Left ventricle myocardium inferior (tissue), 1 donor: ENCODE data around the gene TECTB. TPM values are rescaled to one million over a fixed set of nuclear protein-coding genes. Genes with fewer than 3 reads are reported as not detected.

Experiments used
- DNase-seq: peaks from one replicate; pipeline ENCODE4 v3.0.0-alpha.2; 2020
- H3K27ac ChIP-seq: fragments of 200-600 bp; replicated peaks from 2 replicates; pipeline ENCODE4 v1.8.0; 2021
- H3K27me3 ChIP-seq: fragments of 200-600 bp; 2 replicates; pipeline ENCODE4 v1.8.0; 2021; ENCODE audit warnings: low read depth
- H3K36me3 ChIP-seq: fragments of 200-600 bp; 2 replicates; pipeline ENCODE4 v1.8.0; 2021
- H3K4me1 ChIP-seq: fragments of 200-600 bp; 2 replicates; pipeline ENCODE4 v1.8.0; 2021
- H3K4me3 ChIP-seq: fragments of 200-600 bp; 2 replicates; pipeline ENCODE4 v1.8.0; 2021; ENCODE audit warnings: mild to moderate bottlenecking, moderate library complexity
- H3K9me3 ChIP-seq: fragments of 200-600 bp; replicated peaks from 2 replicates; pipeline ENCODE4 v1.8.0; 2021
- CTCF ChIP-seq: fragments of 200-600 bp; IDR thresholded peaks from 2 replicates; pipeline ENCODE4 v1.8.0; 2021; ENCODE audit warnings: antibody characterized with exemption, mild to moderate bottlenecking, borderline replicate concordance
- intact Hi-C: fragments of 100-400 bp; cut with micrococcal nuclease; formaldehyde crosslinking; loops from one replicate; pipeline ENCODE4 v1.11.0; 2022
- total RNA-seq: library from RNA; stranded (reverse); fragmentation: NEBNext Ultra II Directional; extraction: Animal tissue kit (Norgen Biotek cat#: 25700); gene quantifications from one replicate; pipeline ENCODE4 v1.2.1, GENCODE V29; 2021
- donor health status: DM: no; HTN: yes; CAD: no; lungs with severe emphysema.

The TECTB gene
- total RNA-seq, 1 donor from 2014 or later: not detected

GRCh38 chr10:112298581-112298980 lies 15.4 kb downstream of the TECTB start:
- TF ChIP-seq CTCF: no peak
- no peaks in the 10 kb centered on the region for H3K27me3 ChIP-seq
- peaks cover 34% of the 10 kb centered on the region for H3K4me1 ChIP-seq
- no peak overlapping the region for H3K4me3 ChIP-seq
- DNase-seq: no peak
- H3K36me3 ChIP-seq: no peaks in the 10 kb centered on the region
- intact Hi-C loops: no loop called here
- peak overlapping the region; percentile 31 for H3K27ac ChIP-seq
- no peaks in the 10 kb centered on the region for H3K9me3 ChIP-seq

DNA sequence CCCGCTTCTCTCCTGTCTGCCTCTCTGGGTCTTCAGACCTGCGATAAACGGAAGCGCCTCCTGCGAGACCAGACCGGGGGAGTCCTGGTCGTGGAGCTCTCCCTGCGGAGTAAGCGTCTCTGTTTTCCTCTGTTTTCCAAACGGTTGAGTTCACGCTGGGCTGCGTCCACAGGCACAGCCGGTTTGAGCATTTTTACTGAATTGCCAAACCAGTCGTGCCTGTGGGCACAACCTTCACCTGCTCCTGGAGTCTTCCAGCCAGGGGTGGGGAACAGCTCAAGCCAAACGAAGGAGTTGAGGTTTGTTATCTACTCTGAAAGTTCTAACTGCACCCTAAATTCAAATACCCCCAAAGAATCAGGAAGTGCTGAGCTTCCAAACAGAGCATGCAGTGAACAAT lies 16.3 kb downstream of the TECTB start:
- peaks cover 33% of the 10 kb centered on the region for H3K4me1 ChIP-seq
- H3K36me3 ChIP-seq: no peaks in the 10 kb centered on the region
- no peak overlapping the region for H3K4me3 ChIP-seq
- DNase-seq: no peak
- no peak for TF ChIP-seq CTCF
- no peaks in the 10 kb centered on the region for H3K27me3 ChIP-seq
- no peak overlapping the region for H3K27ac ChIP-seq
- intact Hi-C loops: no loop called here
- H3K9me3 ChIP-seq: no peaks in the 10 kb centered on the region

- no peak for TF ChIP-seq CTCF
- no peak overlapping the region for H3K27ac ChIP-seq
- H3K27me3 ChIP-seq: no peaks in the 10 kb centered on the region
- intact Hi-C loops: no loop called here
- H3K4me3 ChIP-seq: no peak overlapping the region
- no peaks in the 10 kb centered on the region for H3K9me3 ChIP-seq
- no peak for DNase-seq
- peaks cover 4% of the 10 kb centered on the region for H3K4me1 ChIP-seq
- H3K36me3 ChIP-seq: no peaks in the 10 kb centered on the region
Measured at GRCh38 chr10:112302335-112302734, 19.1 kb downstream of the TECTB start.

GRCh38 chr10:112303528-112303927 lies 20.3 kb downstream of the TECTB start:
- TF ChIP-seq CTCF: no peak
- Histone ChIP-seq H3K9me3 (no peaks in the 10 kb centered on the region), H3K4me3 (no peak overlapping the region), H3K27ac (no peak overlapping the region), H3K27me3 (no peaks in the 10 kb centered on the region), H3K36me3 (no peaks in the 10 kb centered on the region), H3K4me1 (no peaks in the 10 kb centered on the region)
- DNase-seq: no peak
- intact Hi-C loops: no loop called here

- intact Hi-C loops: no loop called here
Measured at GRCh38 chr10:112304267-112304859, 21.2 kb downstream of the TECTB start.

More at GRCh38 chr10:112304267-112304859, 21.2 kb downstream of the TECTB start:
- Histone ChIP-seq H3K36me3 (no peaks in the 10 kb centered on the region), H3K4me1 (no peaks in the 10 kb centered on the region), H3K27ac (no peak overlapping the region), H3K27me3 (no peaks in the 10 kb centered on the region), H3K4me3 (no peak overlapping the region), H3K9me3 (no peaks in the 10 kb centered on the region)
- no peak for TF ChIP-seq CTCF
- no peak for DNase-seq
